ENCODE measurements around the gene RAB22A.

Gene RAB22A, protein sequence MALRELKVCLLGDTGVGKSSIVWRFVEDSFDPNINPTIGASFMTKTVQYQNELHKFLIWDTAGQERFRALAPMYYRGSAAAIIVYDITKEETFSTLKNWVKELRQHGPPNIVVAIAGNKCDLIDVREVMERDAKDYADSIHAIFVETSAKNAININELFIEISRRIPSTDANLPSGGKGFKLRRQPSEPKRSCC

DNA sequence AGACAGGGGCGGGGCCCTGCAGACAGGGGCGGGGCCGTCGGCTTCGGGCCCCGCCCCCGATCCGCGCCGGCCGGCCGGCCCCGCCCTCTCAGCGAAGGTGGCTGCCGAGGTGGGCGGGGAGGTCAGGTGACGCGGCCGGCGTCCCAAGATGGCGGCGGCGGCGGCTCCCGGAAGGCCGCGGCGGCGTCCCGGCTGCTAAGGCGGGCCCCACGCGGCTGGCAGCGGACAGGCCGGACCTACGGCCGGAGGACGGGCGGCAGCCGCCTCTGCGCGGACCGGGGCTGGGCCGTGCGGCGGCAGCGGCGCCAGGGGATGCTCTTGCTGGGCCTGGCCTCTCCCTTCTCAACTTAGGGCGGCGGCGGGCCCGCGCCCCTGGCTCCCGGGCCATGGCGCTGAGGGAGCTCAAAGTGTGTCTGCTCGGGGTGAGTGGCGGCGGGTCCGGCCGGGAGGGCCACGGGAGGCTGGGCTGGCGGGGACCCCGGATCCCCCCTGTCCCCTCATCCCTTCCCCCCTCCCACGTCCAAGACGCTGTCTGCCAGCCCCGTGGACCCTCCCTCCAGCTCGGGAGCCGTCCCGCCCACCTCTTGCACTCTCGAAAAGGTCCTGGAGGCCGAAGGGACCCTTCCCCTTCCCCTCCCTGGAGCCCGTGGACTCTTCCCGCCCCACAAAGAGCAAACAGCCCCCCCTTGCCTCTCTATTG lies at the start of gene RAB22A:
Gene RAB22A (plus strand): TSS at position 125 of the 700 bp plus-strand sequence. CDS start 262 bp downstream, at position 387.
- DNase-seq = peak; percentile 91

- no peak for DNase-seq
Observed at GRCh38 chr20:58260006-58260405, 49.5 kb upstream of the RAB22A start.

GRCh38 chr20:58261660-58262059 lies 47.9 kb upstream of the RAB22A start:
- no peak for DNase-seq

- DNase-seq = no peak
Observed at GRCh38 chr20:58264271-58264670, 45.2 kb upstream of the RAB22A start.

GRCh38 chr20:58267389-58268215 lies 41.9 kb upstream of the RAB22A start:
- no peak for DNase-seq

DNA sequence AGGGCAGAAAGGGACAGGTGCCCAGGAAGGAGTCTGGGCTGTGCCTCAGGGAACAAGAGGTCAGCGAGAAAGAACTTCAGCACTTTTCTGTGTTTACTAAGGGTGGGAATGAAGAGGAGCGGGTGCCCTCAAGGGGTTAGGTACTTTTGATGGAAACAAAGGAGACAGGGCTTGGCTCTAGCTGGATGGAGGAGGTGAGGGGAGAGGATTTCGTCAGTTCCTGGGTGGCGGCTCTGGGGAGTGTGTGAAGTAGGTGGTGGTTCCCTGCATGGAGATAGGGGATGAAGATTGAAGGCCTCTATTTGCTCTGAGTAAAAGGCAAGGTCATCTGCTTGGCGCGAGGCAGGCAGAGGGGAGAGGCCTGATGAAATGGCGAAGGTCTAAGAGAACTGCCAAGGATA lies 41.1 kb upstream of the RAB22A start:
- DNase-seq = no peak

- peak; percentile 18 for DNase-seq
Observed at GRCh38 chr20:58268936-58269619, 40.4 kb upstream of the RAB22A start.

DNA sequence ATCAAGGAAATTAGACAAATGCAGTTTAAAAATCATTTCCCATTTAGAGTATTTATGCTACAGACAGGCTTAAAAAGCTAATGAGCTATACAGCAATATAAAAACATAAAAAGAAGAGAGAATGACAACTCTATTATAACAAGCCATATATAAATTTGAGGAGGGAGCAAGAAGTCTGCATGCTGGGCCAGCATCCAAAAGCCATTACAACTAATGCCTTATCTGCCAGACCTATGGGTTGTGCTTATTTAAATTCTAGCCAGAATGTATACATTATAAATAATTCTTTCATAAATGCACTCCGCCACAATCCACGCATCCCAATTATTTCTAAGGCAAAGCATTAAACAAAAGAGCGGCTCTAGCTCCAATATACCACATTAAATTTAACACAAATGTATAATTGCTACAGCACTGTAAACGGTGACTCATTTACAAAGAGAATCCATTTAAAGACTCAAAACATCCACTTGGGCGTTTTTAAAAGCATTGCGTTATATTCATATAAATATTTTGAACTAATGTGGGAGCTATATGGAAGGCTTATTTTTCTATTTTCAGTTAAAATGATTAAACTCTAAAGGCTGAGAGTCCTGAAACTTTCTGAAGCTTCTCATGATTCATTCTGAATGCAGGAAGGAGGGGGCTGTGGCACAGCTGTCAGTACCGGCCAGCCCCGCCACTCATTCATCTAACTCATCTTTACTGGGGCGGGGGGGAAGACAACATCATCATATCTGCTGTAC lies 37.7 kb upstream of the RAB22A start:
- DNase-seq = no peak

DNA sequence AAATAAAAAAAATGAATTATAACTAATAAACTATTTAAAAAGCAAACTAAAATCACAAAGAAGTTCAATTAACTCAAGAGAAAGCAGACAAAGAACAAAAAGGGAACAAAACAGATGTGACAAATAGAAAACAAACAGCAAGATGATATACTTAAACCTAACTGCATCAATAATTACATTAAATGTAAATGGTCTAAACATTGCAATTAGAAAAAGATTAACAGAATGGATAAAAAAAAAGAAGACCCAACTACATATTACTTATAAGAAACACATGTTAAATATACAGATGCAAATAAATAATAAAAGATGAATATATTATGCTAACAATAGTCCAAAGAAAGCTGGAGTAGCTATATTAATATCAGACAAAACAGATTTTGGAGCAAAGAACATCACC lies 35.1 kb upstream of the RAB22A start:
- DNase-seq = no peak

DNA sequence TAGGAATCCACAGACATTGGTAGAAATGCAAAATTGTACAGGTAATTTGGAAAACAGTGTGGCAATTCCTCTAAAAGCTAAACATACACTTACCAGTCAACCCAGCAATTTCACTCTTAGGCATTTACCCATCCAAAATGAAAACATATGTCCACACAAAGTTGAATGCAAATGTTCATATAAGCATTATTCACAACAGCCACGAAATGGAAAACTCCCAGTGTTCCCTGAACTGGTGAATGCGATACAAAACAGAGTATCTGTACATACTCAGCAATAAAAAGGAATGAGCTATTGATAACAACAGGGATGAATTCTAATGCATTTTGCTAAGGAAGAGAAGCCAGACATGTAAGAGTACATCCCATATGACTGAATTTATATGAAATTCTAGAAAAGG lies 32.4 kb upstream of the RAB22A start:
- DNase-seq = no peak

DNA sequence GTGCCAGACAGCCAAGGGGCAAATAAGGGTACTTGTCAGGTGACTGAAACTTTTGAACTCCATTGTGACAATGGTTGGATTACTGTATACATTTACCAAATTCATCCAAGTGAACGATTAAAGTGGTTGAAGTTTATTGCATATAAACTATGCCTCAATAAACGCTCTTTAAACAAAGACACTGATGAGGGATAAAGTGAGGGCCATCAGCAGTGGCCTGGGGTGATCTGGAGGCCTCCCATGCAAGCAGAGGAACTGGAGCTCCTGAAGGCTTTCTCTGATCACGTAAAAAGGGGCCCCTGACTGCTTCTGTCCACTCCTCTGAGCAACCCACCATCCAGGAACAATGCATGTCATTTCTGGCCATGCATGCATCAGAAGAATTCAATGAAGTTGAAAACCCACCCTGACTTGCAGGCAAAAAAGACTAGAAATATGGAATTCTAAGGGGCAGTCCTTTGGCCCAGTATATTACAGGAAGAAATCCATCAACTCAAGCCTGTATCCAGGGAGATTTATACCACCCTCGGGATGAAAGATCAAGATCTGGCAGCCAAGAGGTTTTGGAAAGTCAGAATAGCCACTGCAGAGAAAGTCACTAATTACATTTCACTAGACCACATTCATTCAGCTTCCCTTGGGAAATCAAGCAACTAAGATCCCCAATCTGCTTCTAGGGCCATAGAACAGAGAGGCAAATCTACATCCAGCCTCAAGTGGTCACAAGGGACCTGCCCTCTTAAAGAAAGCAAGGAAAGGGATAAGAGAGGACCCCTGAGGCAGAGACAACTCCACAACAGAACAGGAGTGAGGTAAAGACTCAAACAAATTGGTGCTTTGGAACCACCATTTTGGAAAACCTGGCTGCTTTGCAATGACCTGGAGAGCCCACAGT lies 31.7 kb upstream of the RAB22A start:
- no peak for DNase-seq

DNA sequence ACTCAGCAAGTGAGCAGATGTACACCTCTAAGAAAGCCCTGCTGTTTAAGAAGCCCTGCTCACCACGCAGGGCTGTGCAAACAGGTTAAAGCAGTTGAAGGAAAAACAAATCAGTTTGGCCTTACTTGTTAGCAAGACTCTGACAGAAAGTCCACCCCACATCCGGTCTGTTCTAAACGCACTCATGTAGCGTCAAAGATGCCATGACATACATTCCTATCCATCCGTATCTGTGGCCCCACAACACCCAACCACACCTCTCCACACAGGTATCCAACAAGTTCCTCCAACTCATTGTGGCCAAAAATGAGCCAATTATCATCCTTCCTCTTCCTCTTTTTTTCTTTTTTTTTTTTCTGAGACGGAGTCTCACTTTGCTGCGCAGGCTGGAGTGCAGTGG lies 22.8 kb upstream of the RAB22A start:
- DNase-seq = peak; percentile 29

GRCh38 chr20:58287638-58288037 lies 21.9 kb upstream of the RAB22A start:
- DNase-seq = peak; percentile 31

DNA sequence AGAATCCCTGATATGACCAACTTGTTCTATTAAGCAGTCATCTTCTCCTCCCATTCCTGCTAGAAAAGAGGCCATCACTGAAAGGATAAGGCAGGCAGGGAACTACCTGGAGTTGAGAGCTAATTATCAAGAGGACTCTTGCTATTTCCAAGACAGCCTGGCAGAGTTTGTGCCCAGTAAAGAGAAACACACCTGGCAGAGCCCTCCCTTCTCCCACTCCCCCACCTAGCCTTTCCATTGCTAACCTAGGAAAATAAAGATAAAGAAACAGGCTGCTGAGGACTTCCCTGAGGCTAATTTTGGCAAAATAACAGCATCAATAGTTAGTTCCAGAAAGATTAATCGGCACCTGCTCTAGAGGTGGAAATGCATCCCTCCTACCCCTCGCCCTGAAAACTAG lies 20.4 kb upstream of the RAB22A start:
- no peak for DNase-seq

GRCh38 chr20:58293453-58293852 lies 16.1 kb upstream of the RAB22A start:
- DNase-seq = peak; percentile 25

DNA sequence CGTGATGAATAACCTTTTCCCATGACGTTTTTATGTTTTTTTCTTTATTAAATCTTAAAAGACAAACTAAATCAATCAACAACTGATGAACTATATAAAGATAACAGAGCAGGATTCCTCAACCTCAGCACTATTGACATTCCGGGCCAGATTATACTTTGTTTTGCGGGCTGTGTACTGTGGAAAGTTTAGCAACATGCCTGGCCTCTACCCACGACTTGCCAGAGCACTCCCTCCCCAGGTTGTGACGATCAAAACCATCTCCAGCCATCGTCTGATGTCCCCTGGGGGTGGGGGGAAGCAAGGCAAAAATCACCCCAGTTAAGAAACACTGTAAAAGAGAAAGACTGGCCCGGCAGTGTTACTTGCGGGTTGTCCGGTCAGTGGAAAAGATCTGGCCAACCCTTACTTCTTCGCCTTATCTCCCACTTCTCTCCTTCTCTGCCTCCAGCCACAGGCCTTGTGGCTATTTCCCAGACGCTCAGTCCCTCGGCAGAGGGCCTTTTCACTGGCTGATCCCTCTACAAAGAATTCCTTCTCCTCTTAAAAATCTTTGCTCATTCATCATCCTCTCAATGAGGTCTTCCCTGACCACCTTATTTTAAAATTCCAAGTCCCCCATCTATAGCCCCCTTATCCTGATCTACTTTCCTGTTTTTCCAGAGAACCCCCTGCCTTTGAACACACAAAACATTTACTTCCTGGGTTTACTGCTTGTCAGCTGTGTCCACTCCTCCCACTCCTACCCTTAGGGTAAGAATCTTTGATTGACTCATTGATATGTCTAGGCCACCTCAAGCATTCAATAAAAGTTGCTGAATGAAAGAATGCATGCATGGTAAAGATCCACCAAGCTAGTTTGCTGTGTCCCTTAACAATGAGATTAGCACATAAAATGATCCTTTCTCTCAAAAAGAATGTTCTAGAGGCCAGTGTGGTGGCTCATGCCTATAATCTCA lies 14.7 kb upstream of the RAB22A start:
- DNase-seq = no peak

- DNase-seq = no peak
Observed at GRCh38 chr20:58296051-58296837, 13.3 kb upstream of the RAB22A start.

DNA sequence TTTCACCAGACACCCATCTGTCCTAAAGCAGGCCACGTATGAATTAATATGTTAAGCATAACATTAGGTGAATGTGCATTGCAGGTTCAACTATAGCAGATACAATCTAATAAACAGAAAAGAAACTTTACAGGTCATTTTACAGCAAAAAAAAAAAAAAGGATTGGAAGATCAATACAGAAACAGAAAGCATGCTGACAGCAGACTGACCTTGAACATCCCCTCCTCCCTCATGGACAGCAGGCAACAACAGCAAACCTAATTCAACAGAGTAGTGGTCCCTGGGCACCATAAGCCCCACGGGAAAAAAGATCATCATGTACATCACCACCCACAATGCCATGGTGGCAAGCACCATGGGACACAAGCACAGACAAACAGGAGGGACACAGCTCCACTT lies 12.1 kb upstream of the RAB22A start:
- DNase-seq = no peak

GRCh38 chr20:58300321-58300720 lies 9.2 kb upstream of the RAB22A start:
- no peak for DNase-seq
